ENCODE results near the gene BAIAP2L1.
"Not testable (repeated sequence)": the region's sequence is repeated elsewhere in the genome, so short reads cannot be mapped to it uniquely, and the experiment has no call there.

Gene BAIAP2L1

GRCh38 chr7:98399890-98400541 is 874 bp downstream of the BAIAP2L1 start:
- DNase-seq (ENCODE audit: low spot score) (no peak), FAIRE-seq (no peak)

- DNase-seq (ENCODE audit: low spot score) (peak; percentile 16), FAIRE-seq (no peak)
Measured at GRCh38 chr7:98399462-98399861, 1.4 kb downstream of the BAIAP2L1 start.

- FAIRE-seq: peak; percentile 50
- peak; percentile 4 for DNase-seq (ENCODE audit: low spot score)
Measured at GRCh38 chr7:98398567-98399372, 2.1 kb downstream of the BAIAP2L1 start.

DNA sequence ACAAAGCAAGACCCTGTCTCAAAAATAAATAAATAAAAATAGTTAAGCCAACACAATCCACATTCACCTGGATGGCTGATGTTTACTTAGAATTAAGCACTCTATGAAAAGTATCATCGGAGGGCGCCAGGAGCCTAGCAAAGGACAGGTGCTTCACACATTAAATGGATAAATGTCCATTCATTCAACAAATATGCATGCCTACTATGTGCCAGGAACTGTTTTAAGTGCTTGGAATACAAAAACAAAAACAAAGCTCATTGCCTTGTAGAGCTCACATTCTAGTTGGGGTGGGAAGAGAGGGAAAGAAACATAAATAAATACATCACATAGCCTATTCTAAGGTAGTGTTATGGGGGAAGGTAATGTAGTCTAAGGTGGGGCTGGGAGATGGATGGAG is 4.1 kb downstream of the BAIAP2L1 start:
- FAIRE-seq (no peak), DNase-seq (ENCODE audit: low spot score) (no peak)

GRCh38 chr7:98395951-98396350 is 4.9 kb downstream of the BAIAP2L1 start:
- DNase-seq (ENCODE audit: low spot score): no peak
- FAIRE-seq: no peak

GRCh38 chr7:98395481-98395880 is 5.4 kb downstream of the BAIAP2L1 start:
- DNase-seq (ENCODE audit: low spot score) (no peak), FAIRE-seq (no peak)

DNA sequence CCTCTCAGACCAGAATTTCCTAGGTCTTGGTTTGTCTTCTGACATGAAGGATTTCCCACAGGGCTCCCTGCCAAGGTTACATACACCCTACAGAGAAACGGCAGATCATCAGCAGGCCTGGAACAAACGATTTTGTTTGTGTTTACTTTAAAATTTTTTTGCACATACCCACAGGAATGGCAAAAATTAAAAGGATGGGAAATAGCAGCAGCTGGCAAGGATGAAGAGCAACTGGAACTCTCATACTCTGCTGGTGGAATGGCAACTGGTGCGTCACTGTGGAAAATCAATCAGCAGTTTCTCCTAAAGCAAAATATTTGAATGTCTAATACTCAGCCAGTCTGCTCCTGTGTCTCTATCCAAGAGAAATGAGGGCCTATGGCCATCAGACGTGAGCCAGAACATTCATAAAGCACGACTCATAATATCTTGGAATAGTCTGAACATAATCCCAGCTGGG is 6.5 kb downstream of the BAIAP2L1 start:
- peak; percentile 73 for DNase-seq (ENCODE audit: low spot score)
- no peak for FAIRE-seq

- DNase-seq (ENCODE audit: low spot score): no peak
- FAIRE-seq: no peak
Measured at GRCh38 chr7:98387544-98388226, 13.2 kb downstream of the BAIAP2L1 start.

DNA sequence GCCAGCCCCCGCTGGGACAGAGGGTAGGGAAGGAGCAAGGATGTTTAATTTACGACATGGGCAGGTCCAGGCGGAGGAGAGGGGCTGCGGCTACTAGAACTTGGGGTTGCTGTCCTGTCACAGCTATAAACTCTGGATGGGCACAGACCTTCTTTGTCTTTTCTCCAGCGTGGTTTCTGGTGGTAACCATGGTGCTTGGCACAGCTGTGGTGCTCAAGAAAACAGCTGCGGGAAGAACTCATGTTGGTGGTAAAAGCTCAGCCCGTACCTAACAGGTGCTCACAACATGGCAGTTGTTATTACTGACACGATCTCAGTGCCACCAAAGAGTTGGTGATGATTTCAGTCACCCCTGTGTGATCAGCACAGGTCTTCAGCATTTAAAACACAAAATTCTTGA is 13.8 kb downstream of the BAIAP2L1 start:
- FAIRE-seq: no peak
- no peak for DNase-seq (ENCODE audit: low spot score)

- not testable (repeated sequence) for DNase-seq (ENCODE audit: low spot score); FAIRE-seq
Measured at GRCh38 chr7:98385532-98385931, 15.4 kb downstream of the BAIAP2L1 start.

DNA sequence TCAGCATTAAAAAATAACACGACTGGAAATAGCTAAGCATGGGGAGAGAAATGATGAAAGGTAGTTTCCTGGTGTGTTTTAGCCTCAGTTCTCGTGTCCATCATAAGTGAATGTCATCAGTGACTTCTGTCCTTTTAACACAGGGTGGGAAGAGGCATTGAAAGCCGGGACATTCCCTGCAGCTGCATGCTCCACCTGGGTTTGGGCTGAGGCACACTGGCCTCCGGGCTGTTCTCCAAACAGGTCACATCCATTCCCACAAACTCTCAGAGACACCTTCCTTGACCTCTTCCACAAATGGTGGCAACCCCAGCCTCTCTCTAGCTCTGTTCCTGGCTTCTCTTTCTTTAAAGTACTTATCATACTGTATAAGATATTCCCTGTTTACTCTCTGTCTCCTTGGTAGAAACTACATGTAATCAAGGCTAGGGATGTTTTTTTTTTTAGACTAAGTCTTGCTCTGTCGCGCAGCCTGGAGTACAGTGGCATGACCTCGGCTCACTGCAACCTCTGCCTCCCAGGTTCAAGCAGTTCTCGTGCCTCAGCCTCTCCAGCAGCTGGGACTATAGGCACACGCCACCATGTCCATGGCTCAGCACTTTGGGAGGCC is 22.6 kb downstream of the BAIAP2L1 start:
- DNase-seq (ENCODE audit: low spot score) (no peak), FAIRE-seq (no peak)

GRCh38 chr7:98376711-98377110 is 24.2 kb downstream of the BAIAP2L1 start:
- no peak for DNase-seq (ENCODE audit: low spot score)
- FAIRE-seq: no peak

GRCh38 chr7:98375664-98376063 is 25.2 kb downstream of the BAIAP2L1 start:
- DNase-seq (ENCODE audit: low spot score) (no peak), FAIRE-seq (no peak)

DNA sequence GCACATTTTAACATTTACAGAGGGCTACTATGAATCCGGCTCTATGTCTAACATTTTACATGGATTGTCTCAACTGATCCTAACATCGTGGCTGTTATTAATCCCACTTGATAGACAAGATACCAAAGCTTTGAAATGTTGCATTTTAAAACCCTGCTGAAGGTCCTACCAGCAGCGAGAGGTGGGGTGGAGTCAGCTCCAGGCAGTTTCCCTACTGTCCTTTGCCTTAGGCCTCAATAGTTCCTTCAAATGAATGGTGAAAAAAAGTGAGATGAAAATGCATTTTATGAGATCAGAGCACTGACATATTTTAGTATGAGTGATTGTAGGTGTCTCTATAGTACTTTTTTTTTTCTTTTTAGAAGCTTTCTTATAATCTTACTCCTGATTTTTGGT is 26.6 kb downstream of the BAIAP2L1 start:
- DNase-seq (ENCODE audit: low spot score): no peak
- FAIRE-seq: no peak

GRCh38 chr7:98372993-98373392 is 27.9 kb downstream of the BAIAP2L1 start:
- FAIRE-seq (peak; percentile 62), DNase-seq (ENCODE audit: low spot score) (peak; percentile 41)

DNA sequence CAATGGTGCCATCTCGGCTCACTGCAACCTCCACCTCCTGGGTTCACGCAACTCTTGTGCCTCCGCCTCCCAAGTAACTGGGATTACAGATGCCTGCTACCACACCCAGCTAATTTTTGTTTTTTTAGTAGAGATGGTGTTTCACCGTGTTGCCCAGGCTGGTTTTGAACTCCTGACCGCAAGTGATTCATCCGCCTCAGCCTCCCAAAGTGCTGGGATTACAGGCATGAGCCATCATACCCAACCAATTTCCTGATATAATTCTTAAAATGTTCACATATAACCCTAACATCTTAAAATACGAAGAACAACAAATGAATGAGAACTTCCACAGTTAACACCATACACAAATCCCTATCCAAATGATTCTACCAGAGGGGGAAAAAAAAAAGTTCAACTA is 31.2 kb downstream of the BAIAP2L1 start:
- FAIRE-seq: no peak

DNA sequence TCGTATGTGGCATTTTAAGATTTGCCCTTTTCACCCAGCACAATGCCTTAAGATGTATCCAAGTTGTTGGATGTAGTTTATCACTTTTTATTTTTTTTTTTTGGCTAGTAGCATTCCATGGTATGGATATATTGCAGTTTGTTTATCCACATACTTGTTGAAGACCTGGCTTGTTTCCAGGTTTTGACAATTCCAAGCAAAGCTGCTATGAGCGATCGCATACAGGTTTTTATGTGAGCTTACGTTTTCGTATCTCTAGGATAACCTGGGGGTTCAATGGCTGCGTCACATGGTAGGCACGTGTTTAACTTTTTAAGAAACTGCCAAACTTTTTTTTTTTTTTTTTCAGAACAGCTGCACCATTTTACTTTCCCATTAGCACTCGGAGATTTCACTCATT is 32.2 kb downstream of the BAIAP2L1 start:
- DNase-seq (ENCODE audit: low spot score) (no peak), FAIRE-seq (no peak)

More for the DNA sequence above, 31.2 kb downstream of the BAIAP2L1 start:
- DNase-seq (ENCODE audit: low spot score): no peak

DNA sequence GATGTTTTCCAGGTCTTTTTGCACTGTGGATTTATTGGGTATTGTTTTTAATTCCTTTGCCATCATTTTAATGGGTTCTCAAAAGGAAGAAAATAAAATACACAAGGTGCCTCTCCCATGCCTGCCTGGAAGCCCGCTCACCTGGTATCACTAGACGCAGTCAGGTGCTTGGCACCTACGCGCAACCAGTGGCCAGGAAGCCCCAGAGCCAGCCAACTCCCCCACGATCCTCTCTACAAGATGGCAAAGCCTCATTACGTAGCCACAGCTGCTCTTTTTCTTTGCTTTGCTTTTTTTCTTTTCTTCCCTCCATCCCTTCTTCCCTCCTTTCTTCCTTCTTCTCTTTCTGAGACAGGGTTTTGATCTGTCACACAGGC is 34.3 kb downstream of the BAIAP2L1 start:
- DNase-seq (ENCODE audit: low spot score) (no peak), FAIRE-seq (no peak)

DNA sequence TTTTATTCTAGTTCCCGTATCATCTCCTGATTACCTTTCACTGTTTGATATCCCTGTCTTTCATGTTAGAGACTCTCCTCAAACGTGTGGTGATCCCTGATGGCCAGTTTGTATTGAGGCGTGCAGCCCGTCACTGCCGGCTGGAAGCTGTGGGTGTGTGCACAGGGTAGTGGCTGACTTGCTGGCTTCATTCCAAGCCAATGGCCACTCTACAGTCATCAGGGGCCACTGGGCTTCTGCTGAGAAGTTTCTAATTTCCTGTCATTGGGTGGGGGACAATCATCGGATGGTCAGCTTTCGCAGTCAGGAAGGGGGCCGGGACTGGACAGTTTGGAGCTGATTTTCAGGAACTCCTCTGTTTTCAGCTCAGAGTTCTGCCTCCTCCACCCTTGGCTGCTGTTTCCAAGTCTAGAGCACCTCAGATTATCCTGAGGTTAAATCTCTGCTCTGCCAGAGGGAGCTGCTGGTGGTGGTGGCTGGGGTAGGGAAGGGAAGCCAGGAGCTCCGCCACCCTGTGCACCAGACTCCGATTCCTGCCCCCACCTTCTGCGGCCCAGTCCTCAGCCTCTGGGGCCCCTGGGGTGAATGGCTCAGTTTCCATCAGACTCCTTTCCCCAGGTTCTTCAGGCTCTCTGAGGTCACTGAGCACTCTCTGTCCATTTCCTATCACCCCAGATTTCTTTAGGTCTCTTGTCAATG is 34.9 kb downstream of the BAIAP2L1 start:
- FAIRE-seq (no peak), DNase-seq (ENCODE audit: low spot score) (no peak)

DNA sequence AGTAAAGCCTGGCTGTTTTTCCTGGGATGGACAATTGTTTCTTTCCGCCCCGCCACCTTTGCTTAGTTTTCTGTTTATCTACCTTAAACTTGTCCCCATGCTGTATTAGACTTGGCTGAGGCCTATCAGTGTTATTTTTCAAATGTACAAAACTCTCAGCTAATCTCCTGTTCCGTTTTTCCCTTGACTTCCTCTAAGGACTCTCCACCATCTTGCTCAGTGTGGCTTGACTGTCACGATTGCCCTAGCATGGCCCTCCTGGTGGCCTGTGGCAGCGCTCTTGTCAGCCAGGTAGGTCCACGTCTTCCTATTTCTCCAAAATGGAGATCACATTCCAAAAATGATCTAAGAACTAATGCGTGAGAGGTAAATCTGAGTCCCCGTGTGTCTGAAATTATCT is 36.7 kb downstream of the BAIAP2L1 start:
- no peak for FAIRE-seq

DNA sequence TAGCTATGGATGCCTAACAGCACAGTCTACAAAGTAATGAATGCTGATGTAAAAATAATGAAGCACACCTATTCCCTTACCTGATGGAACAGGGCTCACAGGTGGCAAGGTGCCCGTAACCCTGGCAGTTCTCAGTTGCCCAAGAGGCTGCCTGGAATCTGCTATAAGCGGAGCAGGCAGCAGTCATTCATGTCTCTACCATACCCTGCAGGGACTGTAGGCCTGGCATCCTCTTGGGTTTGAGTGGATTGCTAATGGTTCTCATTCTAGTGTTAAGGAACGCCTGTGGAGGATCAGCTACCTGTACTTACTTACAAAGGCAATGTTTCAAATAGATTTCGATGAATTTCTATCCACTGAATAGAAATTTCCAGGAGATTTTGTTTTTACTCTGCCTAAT is 38.4 kb downstream of the BAIAP2L1 start:
- FAIRE-seq (no peak), DNase-seq (ENCODE audit: low spot score) (no peak)

More for the DNA sequence above, 36.7 kb downstream of the BAIAP2L1 start:
- DNase-seq (ENCODE audit: low spot score): no peak
